HFF-Myc (cell line): ENCODE results near the gene PKLR.
"Not testable (repeated sequence)": the region's sequence is repeated elsewhere in the genome, so short reads cannot be mapped to it uniquely, and the experiment has no call there.

Experiments used
- DNase-seq: peaks from one replicate; pipeline ENCODE4 v3.0.0-alpha.2; 2011; ENCODE audit warnings: low read depth; ENCODE audit errors: extremely low read depth
- H3K4me3 ChIP-seq: replicated peaks from 2 replicates; pipeline ENCODE4 v1.5.1; 2011; ENCODE audit warnings: low read depth, mild to moderate bottlenecking, control low read depth, low read length
- CTCF ChIP-seq: IDR thresholded peaks from 2 replicates; pipeline ENCODE4 v1.5.1; 2012; ENCODE audit warnings: mild to moderate bottlenecking, low read depth, low read length, control low read depth; ENCODE audit errors: missing control alignments

PKLR gene

GRCh38 chr1:155301342-155301841, at the start of gene PKLR:
TSS of gene PKLR (minus strand) at chr1:155301438. CDS start at chr1:155301395, 43 bp downstream.
- no peak for DNase-seq
- H3K4me3 ChIP-seq: no peak within 1 kb of the TSS
- TF ChIP-seq CTCF: no peak

GRCh38 chr1:155342842-155343241, 41.6 kb upstream of the PKLR start:
- no peak for DNase-seq
- H3K4me3 ChIP-seq: no peak overlapping the region
- TF ChIP-seq CTCF: no peak

GRCh38 chr1:155339515-155340097, 38.4 kb upstream of the PKLR start:
- no peak for TF ChIP-seq CTCF
- DNase-seq: no peak
- no peak overlapping the region for H3K4me3 ChIP-seq

- no peak for TF ChIP-seq CTCF
- H3K4me3 ChIP-seq: no peak overlapping the region
- no peak for DNase-seq
Observed at GRCh38 chr1:155334962-155335361, 33.7 kb upstream of the PKLR start.

- H3K4me3 ChIP-seq: no peak overlapping the region
- TF ChIP-seq CTCF: no peak
- no peak for DNase-seq
Observed at GRCh38 chr1:155329980-155330598, 28.9 kb upstream of the PKLR start.

- not testable (repeated sequence) for DNase-seq, H3K4me3 ChIP-seq
Observed at GRCh38 chr1:155328856-155329255, 27.6 kb upstream of the PKLR start.

- H3K4me3 ChIP-seq: no peak overlapping the region
- DNase-seq: no peak
- no peak for TF ChIP-seq CTCF
Observed at GRCh38 chr1:155327981-155328380, 26.7 kb upstream of the PKLR start.
